ENCODE measurements around the gene LAMP1. TPM values are rescaled to one million over a fixed set of nuclear protein-coding genes. Genes with fewer than 3 reads are reported as not detected.

LAMP1 gene
- total RNA-seq, 1 donor from 2014 or later: 116 TPM

GRCh38 chr13:113327391-113327765 is 30.3 kb downstream of the LAMP1 start:
- peaks cover 3% of the 10 kb centered on the region for H3K4me1 Mint-ChIP-seq

DNA sequence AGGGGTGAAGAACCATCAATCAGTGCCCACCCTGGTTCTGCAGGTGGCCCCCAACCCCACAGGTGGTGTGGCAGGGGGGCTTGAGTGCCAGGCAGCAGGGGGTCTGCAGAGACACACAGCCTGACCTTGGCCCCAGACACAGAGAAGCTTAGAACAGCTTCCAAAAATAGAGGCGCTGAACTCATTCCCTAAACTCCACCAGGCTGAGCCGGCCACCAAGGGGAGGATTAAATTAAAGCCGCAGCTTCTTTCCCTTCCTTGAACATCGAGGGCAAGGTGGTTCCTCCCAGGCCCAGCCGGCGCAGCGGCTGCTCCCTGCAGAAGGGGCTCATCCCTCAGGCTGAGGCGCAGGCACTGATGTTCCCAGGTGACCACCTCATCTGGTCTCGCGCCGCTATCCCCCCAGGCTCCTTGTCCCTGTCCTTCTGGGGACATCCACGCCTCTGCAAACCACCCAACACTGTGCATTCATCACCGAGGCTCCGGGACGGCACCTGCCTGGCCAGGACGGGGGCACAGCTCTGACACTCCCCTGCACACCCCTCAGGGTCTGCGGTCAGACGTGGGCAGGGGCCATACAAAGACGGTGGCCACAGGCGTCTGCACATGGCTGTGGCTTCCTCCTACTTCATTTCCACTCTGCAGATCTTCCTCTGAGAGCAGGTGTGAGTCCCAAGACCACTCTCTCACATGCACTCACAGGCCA is 30.9 kb downstream of the LAMP1 start:
- Mint-ChIP-seq H3K36me3 (peaks cover 18% of the 10 kb centered on the region), H3K9me3 (no peaks in the 10 kb centered on the region), H3K4me3 (no peak overlapping the region), H3K27ac (no peak overlapping the region), H3K27me3 (ENCODE audit: low read depth) (no peaks in the 10 kb centered on the region), H3K4me1 (peaks cover 5% of the 10 kb centered on the region)
- DNase-seq (ENCODE audit: low spot score in 2 of 2, unreplicated experiment in 2 of 2): no peak
- no peak for TF ChIP-seq CTCF (IDR thresholded peaks at IDR 0.05; ENCODE audit: unreplicated experiment)

More at GRCh38 chr13:113327391-113327765, 30.3 kb downstream of the LAMP1 start:
- Mint-ChIP-seq H3K36me3 (peaks cover 21% of the 10 kb centered on the region), H3K4me3 (no peak overlapping the region), H3K27me3 (ENCODE audit: low read depth) (no peaks in the 10 kb centered on the region), H3K27ac (no peak overlapping the region), H3K9me3 (no peaks in the 10 kb centered on the region)
- TF ChIP-seq CTCF (IDR thresholded peaks at IDR 0.05; ENCODE audit: unreplicated experiment): no peak
- no peak for DNase-seq (ENCODE audit: low spot score in 2 of 2, unreplicated experiment in 2 of 2)

- Mint-ChIP-seq H3K27ac (no peak overlapping the region), H3K27me3 (ENCODE audit: low read depth) (no peaks in the 10 kb centered on the region), H3K36me3 (peaks cover 9% of the 10 kb centered on the region), H3K9me3 (no peaks in the 10 kb centered on the region), H3K4me3 (no peak overlapping the region), H3K4me1 (peaks cover 5% of the 10 kb centered on the region)
- no peak for TF ChIP-seq CTCF (IDR thresholded peaks at IDR 0.05; ENCODE audit: unreplicated experiment)
- no peak for DNase-seq (ENCODE audit: low spot score in 2 of 2, unreplicated experiment in 2 of 2)
These were observed 31.8 kb downstream of the LAMP1 start for GRCh38 chr13:113328851-113329250.

DNA sequence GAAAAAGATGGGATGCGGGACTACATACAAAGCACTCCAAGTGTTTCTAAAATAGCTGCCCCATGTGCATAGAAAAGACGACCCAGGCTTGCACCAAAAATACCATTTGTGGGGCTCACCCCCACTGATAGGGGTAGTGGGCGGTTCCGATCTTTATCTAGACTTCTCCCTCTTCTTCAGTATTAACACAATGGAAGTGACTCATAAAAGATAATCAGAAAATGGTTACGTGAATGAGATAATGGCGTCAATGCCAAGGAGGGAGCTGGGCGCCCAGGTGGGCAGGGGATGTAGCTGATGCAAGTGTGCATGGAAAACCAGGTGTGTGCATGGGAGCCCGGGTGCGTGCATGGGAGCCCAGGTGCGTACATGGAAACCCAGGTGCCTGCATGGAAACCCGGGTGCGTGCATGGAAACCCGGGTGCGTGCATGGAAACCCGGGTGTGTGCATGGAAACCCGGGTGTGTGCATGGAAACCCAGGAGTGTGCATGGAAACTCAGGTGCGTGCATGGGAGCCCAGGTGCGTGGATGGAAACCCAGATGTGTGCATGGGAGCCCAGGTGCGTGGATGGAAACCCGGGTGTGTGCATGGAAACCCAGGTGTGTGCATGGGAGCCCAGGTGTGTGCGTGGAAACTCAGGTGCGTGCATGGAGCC is 32.7 kb downstream of the LAMP1 start:
- H3K27ac Mint-ChIP-seq: no peak overlapping the region
- TF ChIP-seq CTCF (IDR thresholded peaks at IDR 0.05; ENCODE audit: unreplicated experiment): no peak
- H3K36me3 Mint-ChIP-seq: peaks cover 6% of the 10 kb centered on the region

DNA sequence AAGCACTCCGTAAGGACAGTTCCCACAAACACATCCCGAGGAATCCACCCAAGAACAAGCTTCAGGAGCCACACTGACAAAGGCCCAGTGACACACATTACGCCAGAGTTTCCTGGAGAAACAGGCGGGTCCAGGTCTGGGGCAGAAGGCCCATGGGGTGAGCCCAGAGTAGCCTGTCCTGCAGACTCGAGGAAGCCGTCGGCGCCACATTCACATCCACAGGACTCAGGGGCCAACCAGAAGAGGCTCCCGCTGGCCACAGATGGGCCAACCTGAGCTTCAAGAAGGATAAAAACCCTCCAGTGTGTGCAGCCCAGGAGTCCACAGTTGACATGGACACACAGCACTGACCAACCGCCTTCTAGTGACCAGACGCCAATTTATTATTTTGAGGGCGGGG is 35.6 kb downstream of the LAMP1 start:
- Mint-ChIP-seq H3K4me3 (no peak overlapping the region), H3K27ac (no peak overlapping the region), H3K36me3 (peaks cover 3% of the 10 kb centered on the region), H3K9me3 (no peaks in the 10 kb centered on the region), H3K27me3 (ENCODE audit: low read depth) (no peaks in the 10 kb centered on the region), H3K4me1 (peaks cover 5% of the 10 kb centered on the region)
- DNase-seq (ENCODE audit: low spot score in 2 of 2, unreplicated experiment in 2 of 2): no peak
- TF ChIP-seq CTCF (IDR thresholded peaks at IDR 0.05; ENCODE audit: unreplicated experiment): no peak

More for the DNA sequence above, 32.7 kb downstream of the LAMP1 start:
- Mint-ChIP-seq H3K27me3 (ENCODE audit: low read depth) (no peaks in the 10 kb centered on the region), H3K9me3 (no peaks in the 10 kb centered on the region), H3K4me1 (peaks cover 5% of the 10 kb centered on the region), H3K4me3 (no peak overlapping the region)
- no peak for DNase-seq (ENCODE audit: low spot score in 2 of 2, unreplicated experiment in 2 of 2)

Data from mesothelial cell of epicardium (in vitro differentiated cells).